BE2C (cell line): ENCODE data around the gene LHX6. TPM values are rescaled to one million over a fixed set of nuclear protein-coding genes. Genes with fewer than 3 reads are reported as not detected.

Experiments used
- DNase-seq: peaks from one replicate; pipeline ENCODE4 v3.0.0-alpha.2; 2020
- H3K27me3 ChIP-seq: fragments of 250-450 bp; sonication (Bioruptor Pico); 2 replicates; pipeline ENCODE4 v1.5.1; 2020; ENCODE audit warnings: mild to moderate bottlenecking
- H3K36me3 ChIP-seq: fragments of 250-450 bp; sonication (Bioruptor Pico); 2 replicates; pipeline ENCODE4 v1.5.1; 2020; ENCODE audit warnings: mild to moderate bottlenecking
- H3K4me1 ChIP-seq: fragments of 250-450 bp; sonication (Bioruptor Pico); 2 replicates; pipeline ENCODE4 v1.5.1; 2020
- H3K4me3 ChIP-seq: 2 replicates; pipeline ENCODE4 v1.5.1; 2011; ENCODE audit warnings: low read depth, low read length
- H3K9me3 ChIP-seq: fragments of 250-450 bp; sonication (Bioruptor Pico); 2 replicates; pipeline ENCODE4 v1.5.1; 2020
- polyA plus RNA-seq: library from polyadenylated mRNA; unstranded; fragments of >200 nt; gene quantifications from one replicate; pipeline ENCODE4 v1.2.1, GENCODE V29; 2012; ENCODE audit warnings: low read depth, missing spikeins; ENCODE audit not compliant: insufficient read length, insufficient read depth
- TF ChIP-seq, protein P1 (sequence below): IDR thresholded peaks from 2 replicates; pipeline ENCODE4 v1.5.1; 2012; ENCODE audit warnings: mild to moderate bottlenecking, low read depth, low read length

LHX6 gene
- polyA plus RNA-seq: 0.17 TPM

- DNase-seq: no peak
- peaks cover 6% of the 10 kb centered on the region for H3K9me3 ChIP-seq
- H3K4me3 ChIP-seq: peak within 1 kb of the TSS; percentile 31
- TF ChIP-seq, protein P1, sequence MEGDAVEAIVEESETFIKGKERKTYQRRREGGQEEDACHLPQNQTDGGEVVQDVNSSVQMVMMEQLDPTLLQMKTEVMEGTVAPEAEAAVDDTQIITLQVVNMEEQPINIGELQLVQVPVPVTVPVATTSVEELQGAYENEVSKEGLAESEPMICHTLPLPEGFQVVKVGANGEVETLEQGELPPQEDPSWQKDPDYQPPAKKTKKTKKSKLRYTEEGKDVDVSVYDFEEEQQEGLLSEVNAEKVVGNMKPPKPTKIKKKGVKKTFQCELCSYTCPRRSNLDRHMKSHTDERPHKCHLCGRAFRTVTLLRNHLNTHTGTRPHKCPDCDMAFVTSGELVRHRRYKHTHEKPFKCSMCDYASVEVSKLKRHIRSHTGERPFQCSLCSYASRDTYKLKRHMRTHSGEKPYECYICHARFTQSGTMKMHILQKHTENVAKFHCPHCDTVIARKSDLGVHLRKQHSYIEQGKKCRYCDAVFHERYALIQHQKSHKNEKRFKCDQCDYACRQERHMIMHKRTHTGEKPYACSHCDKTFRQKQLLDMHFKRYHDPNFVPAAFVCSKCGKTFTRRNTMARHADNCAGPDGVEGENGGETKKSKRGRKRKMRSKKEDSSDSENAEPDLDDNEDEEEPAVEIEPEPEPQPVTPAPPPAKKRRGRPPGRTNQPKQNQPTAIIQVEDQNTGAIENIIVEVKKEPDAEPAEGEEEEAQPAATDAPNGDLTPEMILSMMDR: no peak
- H3K36me3 ChIP-seq: no peaks in the 10 kb centered on the region
- H3K4me1 ChIP-seq: no peaks in the 10 kb centered on the region
- H3K27me3 ChIP-seq: peaks cover 90% of the 10 kb centered on the region
Measured at GRCh38 chr9:122228568-122229484, at the start of gene LHX6. TSS of gene LHX6 (minus strand) at chr9:122228957. CDS start at chr9:122228740, 217 bp downstream.

DNA sequence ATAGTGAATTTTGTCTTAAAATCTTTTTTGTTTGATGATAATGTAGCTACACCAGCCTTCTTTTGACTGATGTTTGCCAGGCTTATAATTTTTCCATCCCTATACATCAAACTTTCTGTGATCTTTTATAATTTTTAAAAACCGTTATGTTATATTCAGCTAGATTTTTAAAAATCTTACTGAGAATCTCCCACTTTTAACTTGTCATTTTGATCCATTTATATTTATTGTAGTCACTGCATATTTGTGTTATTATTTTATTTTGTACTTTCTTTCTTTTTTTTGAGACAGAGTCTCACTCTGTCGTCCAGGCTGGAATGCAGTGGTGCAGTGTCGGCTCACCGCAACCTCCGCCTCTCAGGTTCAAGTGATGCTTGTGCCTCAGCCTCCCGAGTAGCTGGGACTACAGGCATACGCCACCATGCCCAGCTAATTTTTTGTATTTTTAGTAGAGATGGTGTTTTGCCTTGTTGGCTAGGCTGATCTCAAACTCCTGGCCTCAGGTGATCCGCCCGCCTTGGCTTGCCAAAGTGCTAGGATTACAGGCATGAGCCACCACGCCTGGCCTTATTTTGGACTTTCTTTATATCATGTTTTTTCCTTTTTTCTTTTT is 48.6 kb upstream of the LHX6 start:
- no peaks in the 10 kb centered on the region; the same call in 1 of the 2 replicates for H3K4me1 ChIP-seq
- peaks cover 39% of the 10 kb centered on the region for H3K36me3 ChIP-seq
- TF ChIP-seq, protein P1: no peak
- H3K27me3 ChIP-seq: no peaks in the 10 kb centered on the region
- no peak for DNase-seq
- H3K4me3 ChIP-seq: no peak overlapping the region
- H3K9me3 ChIP-seq: no peaks in the 10 kb centered on the region

GRCh38 chr9:122276096-122276495 is 47.3 kb upstream of the LHX6 start:
- H3K9me3 ChIP-seq: no peaks in the 10 kb centered on the region
- no peaks in the 10 kb centered on the region for H3K27me3 ChIP-seq
- H3K4me1 ChIP-seq: no peaks in the 10 kb centered on the region; the same call in 1 of the 2 replicates
- DNase-seq: no peak
- no peak overlapping the region for H3K4me3 ChIP-seq
- TF ChIP-seq, protein P1: no peak
- peaks cover 46% of the 10 kb centered on the region for H3K36me3 ChIP-seq

GRCh38 chr9:122274055-122274454 is 45.3 kb upstream of the LHX6 start:
- Histone ChIP-seq H3K4me3 (no peak overlapping the region), H3K9me3 (no peaks in the 10 kb centered on the region), H3K36me3 (peaks cover 45% of the 10 kb centered on the region), H3K27me3 (no peaks in the 10 kb centered on the region), H3K4me1 (no peaks in the 10 kb centered on the region)
- TF ChIP-seq, protein P1: no peak
- DNase-seq: no peak

GRCh38 chr9:122268041-122268814 is 39.5 kb upstream of the LHX6 start:
- no peak for DNase-seq
- Histone ChIP-seq H3K27me3 (no peaks in the 10 kb centered on the region), H3K9me3 (no peaks in the 10 kb centered on the region), H3K36me3 (peaks cover 21% of the 10 kb centered on the region), H3K4me1 (no peaks in the 10 kb centered on the region), H3K4me3 (no peak overlapping the region)
- TF ChIP-seq, protein P1: no peak
